ENCODE measurements around the gene TDRD12.
A peak's percentile ranks its signal among the peaks of the same experiment; 100 is the strongest.
"Not testable (repeated sequence)": the region's sequence is repeated elsewhere in the genome, so short reads cannot be mapped to it uniquely, and the experiment has no call there.

The TDRD12 gene

DNA sequence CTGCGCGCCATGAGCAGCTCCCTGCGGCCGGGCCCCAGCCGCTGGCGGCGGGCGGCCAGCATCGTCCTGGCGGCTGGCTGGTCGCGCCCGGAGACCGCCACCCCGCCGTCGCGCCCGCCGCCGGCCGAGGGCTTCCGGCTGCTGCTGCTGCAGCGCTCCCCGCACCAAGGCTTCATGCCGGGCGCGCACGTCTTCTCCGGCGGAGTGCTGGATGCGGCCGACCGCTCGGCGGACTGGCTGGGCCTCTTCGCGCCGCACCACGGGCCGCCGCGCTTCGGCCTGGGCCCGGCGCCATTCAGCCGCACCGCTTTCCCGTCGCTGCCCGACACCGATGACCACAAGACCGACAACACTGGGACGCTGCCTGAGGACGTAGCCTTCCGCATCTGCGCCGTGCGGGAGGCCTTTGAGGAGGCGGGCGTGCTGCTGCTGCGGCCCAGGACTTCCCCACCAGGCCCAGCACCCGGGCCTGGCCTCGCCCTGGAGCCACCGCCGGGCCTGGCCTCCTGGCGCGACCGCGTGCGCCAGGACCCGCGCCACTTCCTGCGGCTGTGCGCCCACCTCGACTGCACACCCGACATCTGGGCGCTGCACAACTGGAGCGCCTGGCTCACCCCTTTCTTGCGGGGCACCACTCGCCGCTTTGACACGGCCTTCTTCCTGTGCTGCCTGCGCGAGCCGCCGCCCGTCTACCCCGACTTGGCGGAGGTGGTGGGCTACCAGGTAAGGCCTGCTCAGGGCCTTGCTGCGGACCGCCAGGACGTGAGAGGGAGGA lies 27.4 kb upstream of the TDRD12 start:
- peak; percentile 60 for DNase-seq
- in situ Hi-C loops (cut with HindIII; ENCODE audit: low pct_ligation_motif_present, low pct_unique_long_range_greater_than_20kb, low sequenced_read_pairs): no loop called here

DNA sequence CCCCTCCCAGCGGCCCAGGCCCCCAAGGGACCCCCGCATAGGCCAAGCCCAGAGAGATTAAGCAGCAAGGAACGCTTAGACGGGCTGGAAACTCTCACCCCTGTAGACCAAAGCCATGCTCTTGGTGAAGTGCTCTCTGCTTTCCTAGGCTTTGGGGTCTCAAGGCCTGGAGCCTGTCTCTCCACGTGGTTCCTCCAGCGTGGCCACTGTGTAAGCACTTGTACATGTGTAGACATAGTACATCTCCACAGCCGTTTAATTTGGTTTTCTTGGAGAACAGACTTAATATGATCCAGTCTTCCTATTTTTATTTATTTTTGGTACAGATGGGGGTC lies 26.9 kb upstream of the TDRD12 start:
- in situ Hi-C loops (cut with HindIII; ENCODE audit: low pct_ligation_motif_present, low pct_unique_long_range_greater_than_20kb, low sequenced_read_pairs): no loop called here
- no peak for DNase-seq

DNA sequence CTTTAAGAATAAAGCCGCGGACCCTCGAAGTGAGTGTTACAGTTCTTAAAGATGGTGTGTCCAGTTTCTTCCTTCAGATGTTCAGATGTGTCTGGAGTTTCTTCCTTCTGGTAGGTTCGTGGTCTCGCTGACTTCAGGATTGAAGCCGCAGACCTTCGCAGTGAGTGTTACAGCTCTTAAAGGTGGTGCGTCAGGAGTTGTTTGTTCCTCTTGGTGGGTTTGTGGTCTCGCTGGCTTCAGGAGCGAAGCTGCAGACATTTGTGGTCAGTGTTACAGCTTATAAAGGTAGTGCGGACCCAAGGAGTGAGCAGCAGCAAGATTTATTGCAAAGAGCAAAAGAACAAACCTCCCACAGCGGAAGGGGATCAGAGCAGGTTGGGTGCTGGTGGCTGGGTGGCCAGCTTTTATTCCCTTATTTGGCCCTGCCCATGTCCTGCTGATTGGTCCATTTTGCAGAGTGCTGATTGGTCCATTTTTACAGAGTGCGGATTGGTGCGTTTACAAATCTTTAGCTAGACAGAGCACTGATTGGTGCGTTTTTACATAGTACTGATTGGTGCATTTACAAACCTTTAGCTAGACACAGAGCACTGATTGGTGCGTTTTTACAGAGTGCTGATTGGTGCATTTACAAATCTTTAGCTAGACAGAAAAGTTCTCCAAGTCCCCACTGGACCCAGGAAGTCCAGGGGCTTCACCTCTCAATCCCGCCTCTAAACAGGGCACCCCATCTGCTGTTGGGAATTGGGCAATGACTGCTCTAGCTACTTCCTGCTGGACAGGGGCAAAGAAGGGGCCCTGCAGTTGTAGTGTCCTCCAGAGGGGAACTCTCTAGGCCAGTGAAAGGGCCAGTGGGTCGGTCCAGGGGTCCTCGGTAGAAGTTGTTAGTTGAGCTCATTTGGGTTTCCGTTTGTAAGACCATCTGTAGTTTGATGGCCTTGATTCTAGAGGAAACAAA lies 26.1 kb upstream of the TDRD12 start:
- in situ Hi-C loops (cut with HindIII; ENCODE audit: low pct_ligation_motif_present, low pct_unique_long_range_greater_than_20kb, low sequenced_read_pairs): not testable (repeated sequence)
- DNase-seq: peak; percentile 13

DNA sequence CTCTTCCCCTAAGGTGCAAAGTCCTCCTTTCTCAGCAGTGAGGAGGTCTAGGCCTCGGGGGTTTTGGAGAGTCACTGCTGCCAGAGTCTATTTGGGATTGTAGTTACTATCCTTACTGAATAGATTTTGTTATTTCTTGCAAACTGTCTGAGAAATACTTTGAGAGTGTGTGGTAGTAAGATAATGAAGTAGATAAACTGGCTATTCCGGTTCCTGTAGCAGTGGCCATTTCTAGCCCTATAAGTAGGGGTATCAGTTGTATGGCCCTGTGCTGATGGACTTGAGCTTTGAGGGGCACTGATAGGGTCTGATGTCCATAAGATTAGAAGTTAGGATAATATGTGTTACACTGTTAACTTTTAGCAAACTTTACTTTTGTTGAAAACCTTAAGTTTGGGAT lies 25.3 kb upstream of the TDRD12 start:
- DNase-seq; in situ Hi-C loops (cut with HindIII; ENCODE audit: low pct_ligation_motif_present, low pct_unique_long_range_greater_than_20kb, low sequenced_read_pairs): not testable (repeated sequence)

DNA sequence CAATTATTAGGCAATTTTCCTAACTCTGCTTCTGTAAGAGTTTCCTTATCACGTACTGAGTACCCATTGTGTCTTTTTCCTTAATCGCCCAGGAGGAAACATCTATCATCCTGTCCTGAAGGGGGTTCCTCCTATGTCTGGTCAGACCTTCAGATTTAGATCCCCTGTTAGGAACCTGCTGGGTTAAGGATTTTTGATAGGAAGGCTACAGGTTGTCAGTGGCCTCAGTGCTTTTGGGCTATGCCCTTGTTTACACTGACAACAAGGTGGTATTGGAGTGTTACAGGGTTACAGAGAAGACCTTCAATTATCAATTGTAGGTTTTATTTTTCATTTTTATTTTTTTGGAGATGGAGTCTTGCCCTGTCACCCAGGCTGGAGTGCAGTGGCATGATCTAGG lies 24.7 kb upstream of the TDRD12 start:
- in situ Hi-C loops (cut with HindIII; ENCODE audit: low pct_ligation_motif_present, low pct_unique_long_range_greater_than_20kb, low sequenced_read_pairs); DNase-seq: not testable (repeated sequence)

DNA sequence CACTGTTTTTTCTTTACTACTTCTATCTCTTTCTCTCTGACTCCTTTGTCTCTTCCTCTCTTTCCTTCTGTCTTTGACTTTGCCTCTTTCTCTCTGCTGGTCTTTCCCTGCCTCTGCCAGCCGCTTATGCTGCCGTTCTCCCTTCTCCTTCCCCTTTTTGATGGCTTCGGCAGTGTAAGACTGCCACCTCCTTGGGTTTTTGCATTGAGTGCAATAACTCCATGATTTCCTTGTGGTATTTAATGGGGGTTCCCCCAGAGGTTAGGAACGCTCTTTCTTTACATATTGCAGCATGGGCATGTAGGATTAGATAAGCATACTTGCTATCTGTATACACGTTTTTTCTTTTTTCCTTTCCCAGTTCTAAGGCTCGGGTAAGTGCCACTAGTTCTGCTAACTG lies 24.1 kb upstream of the TDRD12 start:
- DNase-seq; in situ Hi-C loops (cut with HindIII; ENCODE audit: low pct_ligation_motif_present, low pct_unique_long_range_greater_than_20kb, low sequenced_read_pairs): not testable (repeated sequence)

DNA sequence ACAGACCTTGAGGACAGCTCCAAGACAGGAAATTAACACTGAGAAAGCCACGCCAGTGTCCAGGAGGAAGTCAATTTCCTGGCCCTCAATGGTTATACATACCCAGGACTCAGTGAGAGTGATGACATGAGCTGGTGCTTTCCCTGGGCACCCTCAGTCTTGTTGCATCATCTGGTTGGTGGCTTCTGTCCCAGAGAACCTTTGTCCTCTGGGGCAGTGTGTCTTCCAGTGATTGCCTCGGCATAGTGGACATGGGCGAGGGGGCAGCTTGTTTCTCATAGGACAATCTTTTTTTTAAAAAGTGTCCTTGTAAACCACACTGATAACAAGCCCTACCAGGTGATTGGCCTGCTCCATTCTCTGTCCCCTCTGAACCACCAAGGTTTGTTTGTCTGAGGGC lies 22.8 kb upstream of the TDRD12 start:
- in situ Hi-C loops (cut with HindIII; ENCODE audit: low pct_ligation_motif_present, low pct_unique_long_range_greater_than_20kb, low sequenced_read_pairs): not testable (repeated sequence)

DNA sequence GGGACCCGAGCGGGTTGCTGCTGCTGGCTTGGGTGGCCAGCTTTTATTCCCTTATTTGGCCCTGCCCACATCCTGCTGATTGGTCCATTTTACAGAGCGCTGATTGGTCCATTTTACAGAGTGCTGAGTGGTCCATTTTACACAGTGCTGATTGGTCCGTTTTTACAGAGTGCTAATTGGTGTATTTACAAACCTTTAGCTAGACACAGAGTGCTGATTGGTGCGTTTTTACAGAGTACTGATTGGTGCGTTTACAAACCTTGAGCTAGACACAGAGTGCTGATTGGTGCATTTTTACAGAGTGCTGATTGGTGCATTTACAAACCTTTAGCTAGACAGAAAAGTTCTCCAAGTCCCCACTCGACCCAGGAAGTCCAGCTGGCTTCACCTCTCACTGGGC lies 19.4 kb upstream of the TDRD12 start:
- in situ Hi-C loops (cut with HindIII; ENCODE audit: low pct_ligation_motif_present, low pct_unique_long_range_greater_than_20kb, low sequenced_read_pairs): not testable (repeated sequence)

More for the DNA sequence above, 22.8 kb upstream of the TDRD12 start:
- not testable (repeated sequence) for DNase-seq

DNA sequence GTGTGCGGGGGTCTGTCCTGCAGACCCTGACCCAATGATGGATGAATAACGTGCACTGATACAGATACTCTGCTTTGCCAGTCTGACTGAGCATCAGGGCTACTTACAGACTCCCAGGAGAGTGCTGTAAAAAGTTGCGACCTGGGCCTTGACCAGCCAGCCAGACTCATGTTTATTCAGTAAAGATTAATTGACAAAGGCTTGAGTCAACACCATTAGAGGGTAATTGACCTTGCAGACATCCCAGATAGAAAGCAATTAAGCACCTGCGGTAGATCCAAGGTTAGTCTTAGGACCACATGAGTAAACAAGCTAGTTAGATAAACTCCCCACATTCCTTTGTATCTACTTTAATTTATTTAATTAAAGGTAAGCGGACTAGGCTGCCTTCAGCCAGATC lies 17.6 kb upstream of the TDRD12 start:
- in situ Hi-C loops (cut with HindIII; ENCODE audit: low pct_ligation_motif_present, low pct_unique_long_range_greater_than_20kb, low sequenced_read_pairs): no loop called here
- no peak for DNase-seq

More for the DNA sequence above, 19.4 kb upstream of the TDRD12 start:
- DNase-seq: not testable (repeated sequence)

DNA sequence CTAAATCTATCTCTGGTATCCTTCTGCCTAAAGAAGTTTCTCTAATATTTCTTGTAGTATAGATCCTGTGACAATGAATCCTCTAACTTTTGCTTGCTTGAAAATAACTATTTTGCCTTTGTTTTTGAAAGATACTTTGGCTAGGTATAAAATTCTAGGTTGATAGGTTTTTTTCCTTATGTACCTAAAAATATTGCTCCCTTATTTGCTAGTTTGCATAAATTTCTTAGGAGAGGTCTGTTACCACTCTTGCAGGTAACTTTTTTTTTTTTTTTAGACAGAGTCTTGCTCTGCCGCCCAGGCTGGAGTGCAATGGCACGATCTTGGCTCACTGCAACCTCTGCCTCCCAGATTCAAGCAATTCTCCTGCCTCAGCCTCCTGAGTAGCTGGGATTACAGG lies 15.6 kb upstream of the TDRD12 start:
- DNase-seq; in situ Hi-C loops (cut with HindIII; ENCODE audit: low pct_ligation_motif_present, low pct_unique_long_range_greater_than_20kb, low sequenced_read_pairs): not testable (repeated sequence)

DNA sequence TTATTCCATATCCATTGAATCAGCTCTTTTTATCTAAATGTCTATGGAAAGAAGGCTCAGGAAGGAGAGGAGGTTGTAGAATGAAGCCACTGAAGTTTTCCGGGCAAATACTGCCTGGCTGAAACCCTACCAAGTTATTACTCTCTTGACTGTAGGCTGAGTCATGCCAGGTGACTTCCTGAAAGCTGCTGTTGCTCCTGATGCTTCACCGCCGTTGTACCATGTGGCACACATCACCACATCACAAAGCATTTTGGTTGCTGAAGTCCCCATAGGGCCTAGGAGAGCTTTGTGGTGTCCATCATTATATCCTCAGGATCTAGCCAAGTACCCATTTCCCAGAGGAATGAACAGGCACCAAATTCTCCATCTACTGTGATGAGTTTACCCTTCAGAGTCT lies 11.1 kb upstream of the TDRD12 start:
- DNase-seq: no peak
- in situ Hi-C loops (cut with HindIII; ENCODE audit: low pct_ligation_motif_present, low pct_unique_long_range_greater_than_20kb, low sequenced_read_pairs): no loop called here

DNA sequence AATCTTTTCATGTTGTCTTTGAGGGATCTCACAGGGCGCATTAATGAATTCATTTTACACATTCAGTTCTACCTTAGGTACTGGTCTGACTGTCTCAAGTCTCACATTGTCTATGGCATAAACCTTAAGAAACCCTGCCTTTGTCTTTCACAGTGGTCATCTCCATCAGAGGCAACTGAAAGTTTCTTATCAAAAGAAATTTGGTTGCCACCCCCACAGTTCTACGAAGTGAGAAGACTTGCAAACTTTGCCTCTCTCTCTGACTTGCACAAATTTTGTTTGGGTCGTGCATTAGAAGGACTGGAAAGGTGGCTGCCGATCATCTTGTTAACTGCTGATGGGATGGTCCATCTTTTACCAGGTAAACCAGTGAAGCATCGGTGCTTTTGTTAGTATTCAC lies 10.5 kb upstream of the TDRD12 start:
- in situ Hi-C loops (cut with HindIII; ENCODE audit: low pct_ligation_motif_present, low pct_unique_long_range_greater_than_20kb, low sequenced_read_pairs): no loop called here

DNA sequence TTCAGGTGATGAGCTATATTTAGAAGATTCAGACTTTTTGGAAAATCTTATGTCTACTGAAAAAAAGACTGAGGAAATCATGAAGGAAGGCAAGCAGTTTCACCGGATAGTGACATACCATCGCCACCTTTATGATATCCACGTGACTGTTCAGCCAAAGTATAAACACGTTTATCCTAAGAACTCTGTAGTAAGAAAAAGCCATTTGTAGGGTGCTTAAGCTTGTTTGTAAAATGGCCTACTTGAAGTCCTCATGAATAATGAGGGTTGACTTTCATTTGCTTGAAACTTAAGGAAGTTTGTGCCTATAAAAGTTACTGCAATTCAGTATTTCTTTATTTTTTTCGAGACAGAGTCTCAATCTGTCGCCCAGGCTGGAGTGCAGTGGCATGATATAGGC lies 7.8 kb upstream of the TDRD12 start:
- in situ Hi-C loops (cut with HindIII; ENCODE audit: low pct_ligation_motif_present, low pct_unique_long_range_greater_than_20kb, low sequenced_read_pairs): no loop called here
- DNase-seq: no peak

More for the DNA sequence above, 10.5 kb upstream of the TDRD12 start:
- DNase-seq: no peak

DNA sequence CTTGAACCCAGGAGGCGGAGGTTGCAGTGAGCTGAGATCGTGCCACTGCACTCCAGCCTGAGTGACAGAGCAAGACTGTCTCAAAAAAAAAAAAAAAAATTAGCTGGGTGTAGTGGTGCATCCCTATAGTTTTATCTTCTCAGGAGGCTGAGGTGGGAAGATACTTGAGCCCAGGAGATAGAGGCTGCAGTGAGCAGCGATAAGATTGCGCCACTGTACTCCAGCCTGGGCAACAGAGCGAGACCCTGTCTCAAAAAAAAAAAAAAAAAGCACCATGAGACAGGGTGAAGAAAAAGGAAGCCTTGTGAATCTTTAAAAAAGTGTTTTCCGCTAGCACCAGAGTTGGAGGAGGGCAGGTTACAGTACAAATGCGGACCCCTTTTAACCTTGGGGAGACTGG lies 3.4 kb upstream of the TDRD12 start:
- in situ Hi-C loops (cut with HindIII; ENCODE audit: low pct_ligation_motif_present, low pct_unique_long_range_greater_than_20kb, low sequenced_read_pairs); DNase-seq: not testable (repeated sequence)

DNA sequence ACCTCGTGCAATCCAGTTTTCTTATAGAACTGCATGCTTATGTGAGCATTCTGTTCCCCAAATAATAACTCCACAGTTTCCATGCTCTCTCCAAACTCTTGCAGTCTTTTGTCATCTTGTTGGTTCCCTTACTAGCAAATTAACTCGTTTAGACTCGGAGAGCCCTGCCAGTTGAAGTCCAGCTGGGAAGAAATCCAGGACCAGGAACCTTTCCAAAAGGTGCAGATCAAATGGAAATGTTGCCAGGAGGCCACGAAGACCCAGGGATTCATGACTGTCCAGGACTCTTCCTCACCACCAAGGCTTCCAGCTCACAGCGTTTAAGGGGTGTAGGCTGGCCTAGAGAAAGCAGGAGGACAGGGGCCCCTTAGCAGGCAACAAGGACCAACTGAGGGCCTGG lies 2.1 kb upstream of the TDRD12 start:
- in situ Hi-C loops (cut with HindIII; ENCODE audit: low pct_ligation_motif_present, low pct_unique_long_range_greater_than_20kb, low sequenced_read_pairs): no loop called here
- DNase-seq: no peak

DNA sequence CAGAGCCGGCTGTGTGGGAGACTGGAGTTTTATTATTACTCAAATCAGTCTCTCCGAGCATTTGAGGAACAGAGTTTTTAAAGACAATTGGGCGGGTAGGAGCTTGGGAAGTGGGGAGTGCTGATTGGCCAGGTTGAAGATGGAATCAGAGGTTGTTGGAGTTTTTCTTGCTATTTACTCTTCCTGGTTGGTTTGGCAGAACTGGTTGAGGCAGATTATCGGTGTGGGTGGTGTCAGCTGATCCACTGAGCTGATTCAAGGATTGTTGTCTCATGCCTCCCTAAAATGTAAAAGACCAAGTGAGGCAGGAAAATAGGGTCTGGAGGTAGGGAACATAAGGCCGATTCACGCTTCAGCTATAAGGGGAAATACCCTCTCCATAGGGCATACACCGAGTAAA lies 1.3 kb upstream of the TDRD12 start:
- DNase-seq: no peak
- in situ Hi-C loops (cut with HindIII; ENCODE audit: low pct_ligation_motif_present, low pct_unique_long_range_greater_than_20kb, low sequenced_read_pairs): no loop called here

DNA sequence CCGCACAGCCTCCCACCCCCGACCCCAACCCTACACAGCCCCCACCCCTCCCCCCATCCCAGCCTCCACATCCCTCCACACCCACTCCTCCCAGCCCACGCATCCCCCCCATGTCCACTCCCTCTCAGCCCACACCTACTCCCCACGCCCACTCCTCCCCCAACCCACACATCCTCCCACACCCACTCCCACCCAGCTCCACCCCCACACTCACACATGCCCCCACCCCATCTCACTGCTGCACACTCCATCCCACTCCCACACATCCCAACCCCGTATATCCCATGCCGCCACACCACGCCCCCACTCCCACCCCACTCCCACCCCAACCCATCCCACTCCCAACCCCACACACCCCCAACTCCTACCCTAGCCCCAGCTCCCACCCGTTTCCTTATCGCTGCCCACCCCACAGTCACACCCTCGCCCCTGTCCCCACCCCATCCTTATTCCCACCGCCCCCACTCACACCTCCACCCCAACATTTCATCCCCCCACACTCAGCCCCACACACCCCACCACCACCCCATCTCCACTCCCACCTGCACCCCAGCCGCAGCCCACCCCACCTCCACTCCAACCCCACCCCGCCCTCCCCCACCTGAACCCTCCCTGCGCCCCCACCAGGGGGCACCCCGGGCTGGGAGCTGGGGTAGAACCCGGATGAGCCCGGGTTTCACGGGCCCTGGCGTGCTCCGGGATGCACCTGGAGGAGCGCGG lies 809 bp downstream of the TDRD12 start:
- DNase-seq: no peak
- in situ Hi-C loops (cut with HindIII; ENCODE audit: low pct_ligation_motif_present, low pct_unique_long_range_greater_than_20kb, low sequenced_read_pairs): no loop called here

DNA sequence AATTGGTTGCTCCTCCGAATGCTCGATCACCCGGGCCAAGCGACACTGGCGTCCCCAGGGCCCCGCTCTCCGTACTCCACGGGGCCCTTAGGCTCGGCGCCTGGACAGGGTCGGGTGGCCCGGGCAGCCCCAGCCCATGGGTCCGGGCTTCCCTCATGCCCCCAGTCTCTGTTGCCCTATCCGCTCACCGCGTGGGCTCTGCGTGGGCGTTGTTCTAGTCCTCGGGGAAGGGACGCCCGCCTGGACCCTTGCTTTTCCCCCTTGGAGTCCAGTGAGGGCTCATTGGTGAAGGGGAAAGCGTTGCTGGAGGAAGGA lies 1.3 kb downstream of the TDRD12 start:
- in situ Hi-C loops (cut with HindIII; ENCODE audit: low pct_ligation_motif_present, low pct_unique_long_range_greater_than_20kb, low sequenced_read_pairs): no loop called here
- DNase-seq: no peak

DNA sequence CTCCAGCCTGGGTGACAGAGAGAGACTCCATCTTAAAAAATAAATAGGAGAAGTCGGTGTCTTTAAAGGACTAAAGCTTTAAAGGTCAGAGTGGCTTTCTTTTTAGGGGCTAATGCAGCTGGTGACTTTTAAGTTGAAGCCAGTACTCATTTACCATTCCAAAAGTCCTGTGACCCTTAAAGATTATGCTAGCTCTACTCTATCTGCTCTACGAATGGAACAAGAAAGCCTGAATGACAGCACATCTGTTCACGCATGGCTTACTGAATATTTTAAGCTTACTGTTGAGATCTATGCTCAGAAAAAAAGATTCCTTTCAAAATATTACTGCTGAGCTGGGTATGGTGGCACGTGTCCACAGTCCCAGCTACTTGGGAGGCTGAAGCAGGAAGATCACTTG lies 16.4 kb downstream of the TDRD12 start:
- in situ Hi-C loops (cut with HindIII; ENCODE audit: low pct_ligation_motif_present, low pct_unique_long_range_greater_than_20kb, low sequenced_read_pairs): no loop called here
- no peak for DNase-seq
